Ishikawa (cell line): ENCODE results near the gene LIPE.

ENCODE experiments used
- RAD21 ChIP-seq: IDR thresholded peaks from 2 replicates; pipeline ENCODE4 v1.6.1; 2012; ENCODE audit warnings: low read depth
- TF ChIP-seq, protein P1 (sequence below): IDR thresholded peaks from 2 replicates; pipeline ENCODE4 v1.6.1; 2012

DNA sequence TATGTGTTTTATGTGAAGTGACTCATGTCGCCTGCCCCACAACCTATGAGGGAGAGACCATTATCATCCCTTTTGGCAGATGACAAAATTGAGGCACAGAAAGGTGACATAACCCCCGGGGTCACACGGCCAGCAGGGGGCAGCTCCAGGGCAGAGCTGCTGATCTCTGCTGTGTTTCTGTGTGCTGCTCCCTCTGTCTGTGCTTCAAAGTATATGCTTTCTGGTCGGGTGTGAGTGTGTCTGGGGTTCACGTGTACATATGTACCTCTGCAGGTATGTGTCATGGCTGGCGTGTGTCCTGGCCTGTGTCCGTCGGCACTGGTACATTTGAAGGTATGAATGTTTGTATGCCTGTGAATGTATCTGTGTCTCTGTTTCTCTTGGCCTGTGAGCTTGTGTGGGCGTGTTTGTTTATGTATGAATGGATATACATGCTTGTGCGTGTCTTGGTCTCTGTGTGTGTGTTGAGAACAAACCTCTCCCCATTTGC, 7.1 kb downstream of the LIPE start:
- no peak for TF ChIP-seq RAD21
- TF ChIP-seq, protein P1, sequence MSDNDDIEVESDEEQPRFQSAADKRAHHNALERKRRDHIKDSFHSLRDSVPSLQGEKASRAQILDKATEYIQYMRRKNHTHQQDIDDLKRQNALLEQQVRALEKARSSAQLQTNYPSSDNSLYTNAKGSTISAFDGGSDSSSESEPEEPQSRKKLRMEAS = no peak
